ENCODE results near the gene CDC42SE1. TPM values are rescaled to one million over a fixed set of nuclear protein-coding genes. Genes with fewer than 3 reads are reported as not detected.

Gene CDC42SE1
- total RNA-seq, 1 donor from 2014 or later = 116 TPM

- Histone ChIP-seq H4K20me1 (ENCODE audit: insufficient read depth, low read length) (no peaks in the 10 kb centered on the region), H3K9ac (ENCODE audit: low read length) (peak overlapping the region; percentile 83), H3K27ac (ENCODE audit: low read depth, low read length) (peak overlapping the region; percentile 63), H3K4me2 (ENCODE audit: low read length) (peak overlapping the region; percentile 91), H3K79me2 (ENCODE audit: insufficient read depth, low read length) (peaks cover 6% of the 10 kb centered on the region), H3K27me3 (ENCODE audit: insufficient read depth, low read length) (no peaks in the 10 kb centered on the region), H3K36me3 (ENCODE audit: insufficient read depth, low read length) (no peaks in the 10 kb centered on the region), H2AFZ (ENCODE audit: low read depth, low read length) (peak overlapping the region; percentile 82), H3K9me3 (ENCODE audit: insufficient read depth, low read depth, low read length) (no peaks in the 10 kb centered on the region), H3K4me1 (ENCODE audit: insufficient read depth, low read length) (peaks cover 47% of the 10 kb centered on the region), H3K4me3 (ENCODE audit: insufficient read depth, low read depth, low read length) (peak overlapping the region; percentile 64)
- Mint-ChIP-seq H3K9me3 (ENCODE audit: unreplicated experiment) (no peaks in the 10 kb centered on the region), H3K27me3 (ENCODE audit: low read depth, unreplicated experiment) (no peaks in the 10 kb centered on the region), H3K27ac (ENCODE audit: unreplicated experiment) (peak overlapping the region; percentile 99), H3K4me1 (ENCODE audit: low read depth, unreplicated experiment) (peaks cover 37% of the 10 kb centered on the region), H3K36me3 (ENCODE audit: low read depth, unreplicated experiment) (peaks cover 5% of the 10 kb centered on the region), H3K4me3 (ENCODE audit: unreplicated experiment) (peak overlapping the region; percentile 89)
- no peak for DNase-seq (ENCODE audit: low read depth)
- TF ChIP-seq EZH2 (IDR thresholded peaks at IDR 0.05; ENCODE audit: insufficient read depth, low read length) (no peak), CTCF (IDR thresholded peaks at IDR 0.05; ENCODE audit: insufficient read depth, low read depth, low read length) (no peak)
- no peak for FAIRE-seq
Observed at GRCh38 chr1:151005729-151006319, 53.6 kb downstream of the CDC42SE1 start.

GRCh38 chr1:151003180-151003579 lies 56.2 kb downstream of the CDC42SE1 start:
- Histone ChIP-seq H3K9ac (ENCODE audit: low read length) (no peak overlapping the region), H3K4me1 (ENCODE audit: insufficient read depth, low read length) (peaks cover 52% of the 10 kb centered on the region), H3K27me3 (ENCODE audit: insufficient read depth, low read length) (no peaks in the 10 kb centered on the region), H3K36me3 (ENCODE audit: insufficient read depth, low read length) (no peaks in the 10 kb centered on the region), H3K4me2 (ENCODE audit: low read length) (no peak overlapping the region), H3K9me3 (ENCODE audit: insufficient read depth, low read depth, low read length) (no peaks in the 10 kb centered on the region), H3K27ac (ENCODE audit: low read depth, low read length) (no peak overlapping the region), H4K20me1 (ENCODE audit: insufficient read depth, low read length) (no peaks in the 10 kb centered on the region), H3K4me3 (ENCODE audit: insufficient read depth, low read depth, low read length) (no peak overlapping the region), H3K79me2 (ENCODE audit: insufficient read depth, low read length) (peaks cover 3% of the 10 kb centered on the region), H2AFZ (ENCODE audit: low read depth, low read length) (no peak overlapping the region)
- H3K4me3 Mint-ChIP-seq (ENCODE audit: unreplicated experiment) = no peak overlapping the region
- H3K36me3 Mint-ChIP-seq (ENCODE audit: low read depth, unreplicated experiment) = peaks cover 5% of the 10 kb centered on the region
- DNase-seq (ENCODE audit: low read depth) (no peak), FAIRE-seq (no peak)
- H3K9me3 Mint-ChIP-seq (ENCODE audit: unreplicated experiment) = no peaks in the 10 kb centered on the region
- peaks cover 50% of the 10 kb centered on the region for H3K4me1 Mint-ChIP-seq (ENCODE audit: low read depth, unreplicated experiment)
- H3K27me3 Mint-ChIP-seq (ENCODE audit: low read depth, unreplicated experiment) = no peaks in the 10 kb centered on the region
- TF ChIP-seq EZH2 (IDR thresholded peaks at IDR 0.05; ENCODE audit: insufficient read depth, low read length) (no peak), CTCF (IDR thresholded peaks at IDR 0.05; ENCODE audit: insufficient read depth, low read depth, low read length) (no peak)
- H3K27ac Mint-ChIP-seq (ENCODE audit: unreplicated experiment) = no peak overlapping the region

GRCh38 chr1:151002611-151003010 lies 56.8 kb downstream of the CDC42SE1 start:
- Mint-ChIP-seq H3K27ac (ENCODE audit: unreplicated experiment) (peak overlapping the region; percentile 69), H3K36me3 (ENCODE audit: low read depth, unreplicated experiment) (peaks cover 5% of the 10 kb centered on the region)
- no peak for FAIRE-seq

More at GRCh38 chr1:151002611-151003010, 56.8 kb downstream of the CDC42SE1 start:
- H3K4me1 ChIP-seq (ENCODE audit: insufficient read depth, low read length) = peaks cover 51% of the 10 kb centered on the region
- H3K27ac ChIP-seq (ENCODE audit: low read depth, low read length) = no peak overlapping the region
- no peak overlapping the region for H3K4me3 Mint-ChIP-seq (ENCODE audit: unreplicated experiment)
- H3K27me3 Mint-ChIP-seq (ENCODE audit: low read depth, unreplicated experiment) = no peaks in the 10 kb centered on the region
- DNase-seq (ENCODE audit: low read depth) = no peak
- no peaks in the 10 kb centered on the region for H3K9me3 Mint-ChIP-seq (ENCODE audit: unreplicated experiment)
- H3K36me3 ChIP-seq (ENCODE audit: insufficient read depth, low read length) = no peaks in the 10 kb centered on the region
- peaks cover 3% of the 10 kb centered on the region for H3K79me2 ChIP-seq (ENCODE audit: insufficient read depth, low read length)
- no peaks in the 10 kb centered on the region for H3K9me3 ChIP-seq (ENCODE audit: insufficient read depth, low read depth, low read length)
- H3K4me1 Mint-ChIP-seq (ENCODE audit: low read depth, unreplicated experiment) = peaks cover 45% of the 10 kb centered on the region
- H3K9ac ChIP-seq (ENCODE audit: low read length) = no peak overlapping the region
- no peak overlapping the region for H3K4me2 ChIP-seq (ENCODE audit: low read length)
- H4K20me1 ChIP-seq (ENCODE audit: insufficient read depth, low read length) = no peaks in the 10 kb centered on the region
- no peak overlapping the region for H3K4me3 ChIP-seq (ENCODE audit: insufficient read depth, low read depth, low read length)
- no peak overlapping the region for H2AFZ ChIP-seq (ENCODE audit: low read depth, low read length)
- no peaks in the 10 kb centered on the region for H3K27me3 ChIP-seq (ENCODE audit: insufficient read depth, low read length)
- no peak for TF ChIP-seq EZH2 (IDR thresholded peaks at IDR 0.05; ENCODE audit: insufficient read depth, low read length)
- TF ChIP-seq CTCF (IDR thresholded peaks at IDR 0.05; ENCODE audit: insufficient read depth, low read depth, low read length) = no peak

Data from astrocyte (in vitro differentiated cells and primary cell).